Uterus (tissue), 2 donors: Measurements from ENCODE around the gene CCDC88B.

Source experiments
- POLR2A ChIP-seq, 2 donors: fragments of 450-650 bp; IDR thresholded peaks; one replicate each; pipeline ENCODE4 v1.6.1; 2016; ENCODE audit warnings: antibody characterized with exemption in 2 of 2, mild to moderate bottlenecking in 1 of 2, moderate library complexity in 1 of 2
- TF ChIP-seq, protein P1 (sequence below), 4 experiments: fragments of 200-600 bp in 2 of 4; fragments of 450-650 bp in 2 of 4; sonication (generic) in 2 of 4; IDR thresholded peaks; one replicate each; pipeline ENCODE4 v1.5.1; 2016 to 2019; ENCODE audit warnings: antibody characterized with exemption in 4 of 4, mild to moderate bottlenecking in 2 of 4, moderate library complexity in 1 of 4

- TF ChIP-seq POLR2A (IDR thresholded peaks at IDR 0.05) = no peak
- TF ChIP-seq, protein P1, sequence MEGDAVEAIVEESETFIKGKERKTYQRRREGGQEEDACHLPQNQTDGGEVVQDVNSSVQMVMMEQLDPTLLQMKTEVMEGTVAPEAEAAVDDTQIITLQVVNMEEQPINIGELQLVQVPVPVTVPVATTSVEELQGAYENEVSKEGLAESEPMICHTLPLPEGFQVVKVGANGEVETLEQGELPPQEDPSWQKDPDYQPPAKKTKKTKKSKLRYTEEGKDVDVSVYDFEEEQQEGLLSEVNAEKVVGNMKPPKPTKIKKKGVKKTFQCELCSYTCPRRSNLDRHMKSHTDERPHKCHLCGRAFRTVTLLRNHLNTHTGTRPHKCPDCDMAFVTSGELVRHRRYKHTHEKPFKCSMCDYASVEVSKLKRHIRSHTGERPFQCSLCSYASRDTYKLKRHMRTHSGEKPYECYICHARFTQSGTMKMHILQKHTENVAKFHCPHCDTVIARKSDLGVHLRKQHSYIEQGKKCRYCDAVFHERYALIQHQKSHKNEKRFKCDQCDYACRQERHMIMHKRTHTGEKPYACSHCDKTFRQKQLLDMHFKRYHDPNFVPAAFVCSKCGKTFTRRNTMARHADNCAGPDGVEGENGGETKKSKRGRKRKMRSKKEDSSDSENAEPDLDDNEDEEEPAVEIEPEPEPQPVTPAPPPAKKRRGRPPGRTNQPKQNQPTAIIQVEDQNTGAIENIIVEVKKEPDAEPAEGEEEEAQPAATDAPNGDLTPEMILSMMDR (IDR thresholded peaks at IDR 0.05) = no peak
Measured at GRCh38 chr11:64357904-64358535, 18.0 kb downstream of the CCDC88B start.
